Peyer's patch (tissue), 4 donors: ENCODE data around the gene BCL3.

Experiments
- CTCF ChIP-seq, 6 experiments: fragments of 450-650 bp in 4 of 6; fragments of 200-600 bp in 2 of 6; sonication (generic) in 1 of 6; IDR thresholded peaks; one replicate each; pipeline ENCODE4 v1.5.1; 2017 to 2019; ENCODE audit warnings: antibody characterized with exemption in 6 of 6, mild to moderate bottlenecking in 3 of 6, moderate library complexity in 1 of 6
- POLR2A ChIP-seq, 2 donors: fragments of 450-650 bp; IDR thresholded peaks; one replicate each; pipeline ENCODE4 v1.5.1; 2017; ENCODE audit warnings: antibody characterized with exemption in 2 of 2, mild to moderate bottlenecking in 2 of 2, moderate library complexity in 2 of 2

- TF ChIP-seq CTCF (IDR thresholded peaks at IDR 0.05) (no peak), POLR2A (IDR thresholded peaks at IDR 0.05) (no peak)
Measured at GRCh38 chr19:44712864-44713515, 35.5 kb upstream of the BCL3 start.
